Activated T-helper 17 cell treated with anti-CD3 and anti-CD28 coated beads, Interleukin-2, amount 50 U/mL, for 72 hours (primary cell): Measurements from ENCODE around the gene PIP5K1C. TPM values are rescaled to one million over a fixed set of nuclear protein-coding genes. Genes with fewer than 3 reads are reported as not detected.
"Not testable (repeated sequence)": the region's sequence is repeated elsewhere in the genome, so short reads cannot be mapped to it uniquely, and the experiment has no call there.

Source experiments
- ATAC-seq: fragments of 150-1000 bp; cut with Tn5 transposase; replicated peaks from 2 replicates; pipeline ENCODE4 v1.10.0; 2021; ENCODE audit warnings: mild to moderate bottlenecking, moderate library complexity
- H3K27ac Mint-ChIP-seq: one replicate; pipeline ENCODE4 v1.8.0; 2022; ENCODE audit warnings: mixed read lengths
- H3K27me3 Mint-ChIP-seq: one replicate; pipeline ENCODE4 v1.8.0; 2022; ENCODE audit warnings: mixed read lengths
- H3K36me3 Mint-ChIP-seq: one replicate; pipeline ENCODE4 v1.8.0; 2022; ENCODE audit warnings: low read depth, mild to moderate bottlenecking, mixed read lengths
- H3K4me1 Mint-ChIP-seq: one replicate; pipeline ENCODE4 v1.8.0; 2022; ENCODE audit warnings: mixed read lengths
- H3K4me3 Mint-ChIP-seq: one replicate; pipeline ENCODE4 v1.8.0; 2022; ENCODE audit warnings: mild to moderate bottlenecking, mixed read lengths
- H3K9me3 Mint-ChIP-seq: one replicate; pipeline ENCODE4 v1.8.0; 2022; ENCODE audit warnings: mixed read lengths
- total RNA-seq, 2 donors: library from RNA; stranded (reverse); gene quantifications; one replicate each; pipeline ENCODE4 v1.2.3, GENCODE V29; 2022

The PIP5K1C gene
- total RNA-seq, 2 donors from 2014 or later: 16.1 to 26.2 TPM

- Mint-ChIP-seq H3K36me3 (peaks cover 4% of the 10 kb centered on the region), H3K4me1 (peaks cover 7% of the 10 kb centered on the region), H3K27ac (no peak overlapping the region), H3K9me3 (no peaks in the 10 kb centered on the region), H3K27me3 (no peaks in the 10 kb centered on the region), H3K4me3 (no peak overlapping the region)
- ATAC-seq: no peak
These were observed 31.8 kb downstream of the PIP5K1C start for GRCh38 chr19:3668331-3669081.

DNA sequence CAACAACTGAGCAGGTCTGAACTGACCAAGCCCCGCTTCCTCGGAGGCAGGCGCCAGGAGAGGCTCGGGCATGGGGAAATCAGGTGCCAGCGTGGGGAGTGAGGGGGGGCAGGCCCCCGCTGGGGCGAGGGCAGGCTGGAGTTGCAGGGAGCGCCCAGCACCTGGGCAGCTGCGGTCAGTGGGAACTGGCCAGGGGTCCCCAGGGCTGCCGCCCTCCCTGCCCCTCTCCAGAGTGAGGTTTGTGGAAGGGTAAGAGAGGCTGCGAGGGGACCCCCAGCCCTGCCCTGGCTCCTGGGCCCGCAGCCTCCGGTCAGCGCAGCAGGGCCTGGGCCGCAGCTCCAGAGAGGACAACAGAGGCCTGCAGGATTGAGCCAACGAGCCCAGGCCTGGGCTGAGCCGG is 32.5 kb downstream of the PIP5K1C start:
- no peak overlapping the region for H3K4me3 Mint-ChIP-seq
- peaks cover 9% of the 10 kb centered on the region for H3K36me3 Mint-ChIP-seq
- no peak overlapping the region for H3K27ac Mint-ChIP-seq
- no peaks in the 10 kb centered on the region for H3K9me3 Mint-ChIP-seq
- peaks cover 7% of the 10 kb centered on the region for H3K4me1 Mint-ChIP-seq
- no peak for ATAC-seq
- no peaks in the 10 kb centered on the region for H3K27me3 Mint-ChIP-seq

- Mint-ChIP-seq H3K4me1 (peaks cover 7% of the 10 kb centered on the region), H3K27me3 (no peaks in the 10 kb centered on the region), H3K27ac (peak overlapping the region; percentile 25), H3K4me3 (no peak overlapping the region), H3K9me3 (no peaks in the 10 kb centered on the region), H3K36me3 (peaks cover 9% of the 10 kb centered on the region)
- no peak for ATAC-seq
These were observed 33.1 kb downstream of the PIP5K1C start for GRCh38 chr19:3667037-3667638.

GRCh38 chr19:3666545-3666856 is 33.8 kb downstream of the PIP5K1C start:
- not testable (repeated sequence) for ATAC-seq, H3K4me1 Mint-ChIP-seq, H3K27ac Mint-ChIP-seq, H3K9me3 Mint-ChIP-seq, H3K36me3 Mint-ChIP-seq, H3K4me3 Mint-ChIP-seq, H3K27me3 Mint-ChIP-seq

- H3K27me3 Mint-ChIP-seq: no peaks in the 10 kb centered on the region
- H3K36me3 Mint-ChIP-seq: peaks cover 9% of the 10 kb centered on the region
- no peak overlapping the region for H3K27ac Mint-ChIP-seq
- H3K4me1 Mint-ChIP-seq: peaks cover 7% of the 10 kb centered on the region
- no peak overlapping the region for H3K4me3 Mint-ChIP-seq
- ATAC-seq: peak; percentile 74
- H3K9me3 Mint-ChIP-seq: no peaks in the 10 kb centered on the region
These were observed 34.4 kb downstream of the PIP5K1C start for GRCh38 chr19:3665681-3666544.

- Mint-ChIP-seq H3K4me3 (no peak overlapping the region), H3K9me3 (no peaks in the 10 kb centered on the region), H3K4me1 (peaks cover 7% of the 10 kb centered on the region), H3K27ac (no peak overlapping the region), H3K27me3 (no peaks in the 10 kb centered on the region), H3K36me3 (peaks cover 9% of the 10 kb centered on the region)
- ATAC-seq: no peak
These were observed 35.2 kb downstream of the PIP5K1C start for GRCh38 chr19:3664879-3665642.

DNA sequence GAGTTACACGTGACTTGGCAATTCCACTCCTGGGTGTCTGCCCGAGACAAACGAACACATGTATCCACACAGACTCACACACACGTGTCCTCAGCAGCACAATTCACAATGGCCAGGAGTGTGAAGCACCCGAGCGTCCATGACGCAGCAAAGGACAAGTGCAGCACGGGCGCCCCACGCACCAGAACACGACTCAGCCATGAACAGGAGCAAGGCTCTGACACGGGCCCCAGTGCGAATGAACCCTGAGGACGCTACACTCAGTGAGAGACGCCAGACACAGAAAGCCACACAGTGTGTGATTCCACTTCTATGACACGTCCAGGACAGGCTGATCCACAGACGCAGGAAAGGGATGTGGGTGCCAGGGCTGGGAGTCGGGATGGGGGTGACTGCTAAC is 36.4 kb downstream of the PIP5K1C start:
- Mint-ChIP-seq H3K4me3 (no peak overlapping the region), H3K36me3 (peaks cover 9% of the 10 kb centered on the region), H3K27me3 (no peaks in the 10 kb centered on the region), H3K27ac (no peak overlapping the region), H3K4me1 (peaks cover 7% of the 10 kb centered on the region), H3K9me3 (no peaks in the 10 kb centered on the region)
- no peak for ATAC-seq

DNA sequence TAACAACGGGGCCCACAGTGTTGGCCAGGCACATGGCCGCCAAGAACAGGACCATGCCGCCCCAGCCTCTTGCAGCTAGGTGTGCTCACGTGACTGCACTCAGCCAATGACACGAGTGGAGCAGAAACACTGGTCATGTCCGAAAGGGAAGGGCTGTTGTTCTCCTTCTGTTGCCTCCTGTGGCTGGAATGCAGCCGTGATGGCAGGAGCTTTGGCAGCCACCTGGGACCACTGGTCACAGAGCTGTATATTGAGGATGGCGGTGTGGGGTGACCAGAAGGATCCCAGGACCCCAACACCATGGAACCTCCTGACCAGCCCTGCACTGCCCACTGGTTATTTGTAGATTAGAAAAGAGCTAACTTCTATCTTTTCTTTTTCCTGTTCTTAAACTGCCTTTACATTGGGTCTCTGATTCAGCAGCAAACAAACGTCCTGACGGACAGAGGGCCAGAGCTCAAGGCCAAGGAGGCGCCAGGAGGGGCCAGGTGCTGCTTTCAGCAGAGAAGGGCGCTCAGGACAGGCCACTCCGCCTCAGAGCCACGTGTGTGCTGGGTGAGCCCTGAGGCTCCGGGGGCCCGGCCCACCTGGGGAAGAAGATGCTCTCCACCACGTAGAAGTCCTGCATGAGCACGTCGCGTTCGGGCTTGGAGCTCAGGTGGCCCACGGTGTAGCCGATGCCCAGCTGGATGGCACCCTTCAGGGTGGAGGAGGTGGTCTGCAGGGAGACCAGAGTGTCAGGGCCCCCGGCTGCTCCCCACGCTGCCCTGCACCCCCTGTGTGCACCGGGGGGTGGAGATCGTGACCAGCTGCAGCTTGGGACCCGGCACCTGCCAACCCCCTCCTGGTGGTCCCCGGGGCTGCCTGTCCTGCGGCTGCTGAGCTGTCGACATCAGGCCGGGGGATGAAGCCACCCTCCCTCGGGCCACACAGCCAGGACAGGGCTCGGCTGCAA is 38.7 kb downstream of the PIP5K1C start:
- Mint-ChIP-seq H3K27ac (no peak overlapping the region), H3K9me3 (no peaks in the 10 kb centered on the region), H3K27me3 (no peaks in the 10 kb centered on the region), H3K36me3 (peaks cover 19% of the 10 kb centered on the region), H3K4me3 (no peak overlapping the region), H3K4me1 (peaks cover 5% of the 10 kb centered on the region)
- ATAC-seq: no peak

DNA sequence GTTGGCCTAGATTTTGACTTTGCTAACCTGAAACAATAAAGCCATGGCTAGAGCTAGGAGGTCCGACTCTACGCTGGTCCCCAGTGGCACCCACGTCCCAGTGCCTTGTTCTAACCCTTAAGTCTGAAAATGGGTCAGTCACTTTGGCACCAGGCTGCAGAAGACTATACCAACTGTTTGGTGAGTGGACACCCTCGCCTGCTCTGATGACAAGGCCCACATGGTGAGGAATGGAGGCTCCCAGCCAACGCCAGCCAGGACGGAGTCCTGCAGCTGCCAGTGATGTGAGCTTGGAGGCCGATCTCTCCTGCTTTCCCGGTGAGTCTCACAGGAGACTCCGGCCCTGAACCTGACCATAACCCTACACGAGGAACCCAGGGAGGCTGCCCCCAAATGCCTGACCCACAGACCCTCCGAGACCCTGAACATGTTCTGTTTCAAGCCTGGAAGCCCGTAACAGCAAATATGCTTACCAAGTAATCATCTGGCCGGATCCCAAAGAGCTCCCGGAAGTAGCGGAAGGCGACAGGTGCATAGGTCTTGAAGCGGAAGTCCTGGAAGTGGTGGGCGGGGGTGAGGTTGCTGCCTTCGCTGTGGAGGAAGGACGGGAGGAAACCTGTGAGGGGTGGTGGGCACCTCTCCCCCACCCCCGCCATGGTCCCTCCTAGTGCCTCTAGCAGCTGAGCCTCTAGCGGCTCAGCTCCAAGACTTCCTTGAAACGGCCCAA is 39.6 kb downstream of the PIP5K1C start:
- H3K27ac Mint-ChIP-seq: no peak overlapping the region
- ATAC-seq: no peak
- no peaks in the 10 kb centered on the region for H3K27me3 Mint-ChIP-seq
- no peaks in the 10 kb centered on the region for H3K4me1 Mint-ChIP-seq
- peaks cover 19% of the 10 kb centered on the region for H3K36me3 Mint-ChIP-seq
- H3K9me3 Mint-ChIP-seq: no peaks in the 10 kb centered on the region
- H3K4me3 Mint-ChIP-seq: no peak overlapping the region

- no peaks in the 10 kb centered on the region for H3K9me3 Mint-ChIP-seq
- peaks cover 19% of the 10 kb centered on the region for H3K36me3 Mint-ChIP-seq
- ATAC-seq: no peak
- no peak overlapping the region for H3K27ac Mint-ChIP-seq
- no peaks in the 10 kb centered on the region for H3K27me3 Mint-ChIP-seq
- H3K4me1 Mint-ChIP-seq: no peaks in the 10 kb centered on the region
- no peak overlapping the region for H3K4me3 Mint-ChIP-seq
These were observed 40.5 kb downstream of the PIP5K1C start for GRCh38 chr19:3659746-3660112.

GRCh38 chr19:3658870-3659745 is 41.2 kb downstream of the PIP5K1C start:
- Mint-ChIP-seq H3K4me3 (no peak overlapping the region), H3K36me3 (peaks cover 19% of the 10 kb centered on the region), H3K27ac (no peak overlapping the region), H3K27me3 (no peaks in the 10 kb centered on the region), H3K9me3 (no peaks in the 10 kb centered on the region), H3K4me1 (no peaks in the 10 kb centered on the region)
- ATAC-seq: no peak

DNA sequence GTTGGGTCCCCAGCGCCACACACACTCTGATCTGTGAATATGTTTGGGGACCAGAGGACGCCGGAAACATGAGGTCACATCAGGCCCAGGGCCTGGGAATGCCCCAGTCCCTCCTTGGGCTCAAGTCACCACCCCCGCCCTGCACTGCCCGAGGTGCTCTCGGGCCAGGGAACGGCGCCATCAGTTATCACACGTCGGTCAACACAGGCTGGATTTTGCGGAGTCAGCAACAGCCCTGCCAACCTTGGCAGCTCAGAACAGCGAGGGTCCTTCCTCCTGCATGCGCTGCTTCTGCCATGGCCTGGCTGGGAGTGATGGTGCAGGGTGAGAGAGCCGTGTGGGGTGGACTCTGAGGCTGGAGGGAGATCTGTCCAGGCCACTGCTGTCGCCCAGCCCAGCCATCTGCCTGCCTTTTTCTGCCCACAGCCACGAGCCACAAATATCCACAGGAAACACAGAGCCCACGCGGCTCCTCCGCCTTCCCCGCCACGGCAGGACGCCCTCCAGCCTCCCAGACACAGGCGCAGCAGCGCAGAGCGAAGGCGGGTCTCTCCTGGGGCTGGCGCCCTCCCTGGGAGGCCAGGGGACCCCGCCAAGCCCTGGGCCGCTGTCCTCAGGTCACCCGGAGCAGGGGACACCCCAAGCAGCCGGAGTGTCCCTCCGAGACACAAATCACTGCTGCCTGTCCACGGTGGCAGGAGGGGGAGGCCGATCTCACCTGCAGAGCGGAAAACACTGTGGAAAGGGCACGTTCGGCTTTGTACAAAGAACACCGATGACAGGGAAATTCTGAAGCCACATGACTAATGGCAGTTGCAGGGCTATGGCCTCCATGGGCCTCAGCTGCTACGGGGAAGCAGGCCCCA is 42.0 kb downstream of the PIP5K1C start:
- no peak overlapping the region for H3K27ac Mint-ChIP-seq
- H3K36me3 Mint-ChIP-seq: peaks cover 12% of the 10 kb centered on the region
- H3K4me3 Mint-ChIP-seq: no peak overlapping the region

More for the DNA sequence above, 42.0 kb downstream of the PIP5K1C start:
- Mint-ChIP-seq H3K27me3 (no peaks in the 10 kb centered on the region), H3K4me1 (no peaks in the 10 kb centered on the region), H3K9me3 (no peaks in the 10 kb centered on the region)
- no peak for ATAC-seq
